H1 (cell line): ENCODE results near the gene GJB4. TPM values are rescaled to one million over a fixed set of nuclear protein-coding genes. Genes with fewer than 3 reads are reported as not detected.

Experiments used
- CTCF ChIA-PET: fragments of 300-600 bp; sonication (Branson Sonifier 250); formaldehyde crosslinking; loops from one replicate; lab custom pipeline; 2021; ENCODE audit not compliant: partially characterized antibody; lab: Charles Lee
- POLR2A ChIA-PET: fragments of 300-600 bp; sonication (Branson Sonifier 250); formaldehyde crosslinking; loops from one replicate; lab custom pipeline; 2021; ENCODE audit warnings: inconsistent platforms; ENCODE audit not compliant: partially characterized antibody; lab: Charles Lee
- DNase-seq, 2 experiments: peaks; one replicate each; pipeline versions ENCODE4 v3.0.0 to v3.0.0-alpha.2; 2010 to 2022; ENCODE audit warnings: low spot score in 2 of 2, low read depth in 1 of 2, mixed read lengths in 1 of 2
- FAIRE-seq: peaks from 2 replicates; lab custom pipeline; 2011; peaks lifted over from hg19 to GRCh38; lab: Jason Lieb, UNC
- H2AFZ ChIP-seq: 2 replicates; pipeline ENCODE4 v1.8.1; 2012; ENCODE audit warnings: low read length, inconsistent platforms
- H2AK5ac ChIP-seq: 2 replicates; pipeline ENCODE4 v1.6.1; 2013; ENCODE audit warnings: low read depth, low read length
- H2BK120ac ChIP-seq: replicated peaks from 2 replicates; pipeline ENCODE3; 2013; ENCODE audit warnings: low read depth, low read length, inconsistent platforms
- H2BK12ac ChIP-seq: 2 replicates; pipeline ENCODE4 v1.6.1; 2013; ENCODE audit warnings: low read depth, low read length
- H2BK15ac ChIP-seq: 2 replicates; pipeline ENCODE4 v1.6.1; 2013; ENCODE audit warnings: low read length
- H2BK20ac ChIP-seq: 2 replicates; pipeline ENCODE4 v1.6.1; 2013; ENCODE audit warnings: low read length
- H2BK5ac ChIP-seq: 2 replicates; pipeline ENCODE4 v1.6.1; 2013; ENCODE audit warnings: low read depth, low read length
- H3K14ac ChIP-seq: 2 replicates; pipeline ENCODE4 v1.6.1; 2013; ENCODE audit warnings: inconsistent platforms; ENCODE audit not compliant: insufficient read length
- H3K18ac ChIP-seq: 2 replicates; pipeline ENCODE4 v1.6.1; 2013; ENCODE audit warnings: low read length; ENCODE audit errors: extremely low read depth
- H3K23ac ChIP-seq: 2 replicates; pipeline ENCODE4 v1.6.1; 2013; ENCODE audit warnings: inconsistent platforms; ENCODE audit not compliant: insufficient read length
- H3K23me2 ChIP-seq: 2 replicates; pipeline ENCODE4 v1.6.1; 2013; ENCODE audit warnings: low read depth, low read length
- H3K27ac ChIP-seq: 2 replicates; pipeline ENCODE4 v1.6.1; 2011; ENCODE audit warnings: low read depth, low read length, inconsistent platforms
- H3K27me3 ChIP-seq, 4 experiments: replicated peaks in 1 of 4; 1 replicate in 1 of 4; 2 replicates in 3 of 4; pipeline versions ENCODE4 v1.6.1 to v1.8.1; 2011 to 2013; ENCODE audit warnings: low read length in 3 of 4, mild to moderate bottlenecking in 3 of 4, inconsistent platforms in 2 of 4, mixed read lengths in 2 of 4, moderate library complexity in 1 of 4; ENCODE audit not compliant: control insufficient read depth in 3 of 4, insufficient read depth in 3 of 4; ENCODE audit errors: extremely low read depth in 1 of 4
- H3K36me3 ChIP-seq, 4 experiments: 2 replicates each; pipeline versions ENCODE4 v1.6.1 to v1.8.1; 2011 to 2013; ENCODE audit warnings: mild to moderate bottlenecking in 4 of 4, low read length in 3 of 4, moderate library complexity in 2 of 4, control low read depth in 1 of 4, inconsistent platforms in 1 of 4; ENCODE audit not compliant: insufficient read depth in 4 of 4, control insufficient read depth in 2 of 4
- H3K4ac ChIP-seq: replicated peaks from 2 replicates; pipeline ENCODE3; 2013; ENCODE audit warnings: low read length, low read depth, mixed read lengths, inconsistent platforms; ENCODE audit not compliant: insufficient read length
- H3K4me1 ChIP-seq, 4 experiments: replicated peaks in 1 of 4; 1 replicate in 1 of 4; 2 replicates in 3 of 4; pipeline versions ENCODE4 v1.6.1 to v1.8.1; 2011 to 2013; ENCODE audit warnings: low read length in 3 of 4, inconsistent platforms in 2 of 4, mixed read lengths in 1 of 4; ENCODE audit not compliant: insufficient read depth in 4 of 4, control insufficient read depth in 3 of 4
- H3K4me2 ChIP-seq, 2 experiments: 2 replicates each; pipeline versions ENCODE4 v1.6.1 to v1.8.1; 2011 to 2013; ENCODE audit warnings: low read depth in 2 of 2, low read length in 2 of 2, control low read depth in 1 of 2, inconsistent platforms in 1 of 2, mild to moderate bottlenecking in 1 of 2; ENCODE audit not compliant: insufficient read depth in 1 of 2
- H3K4me3 ChIP-seq, 4 experiments: fragments of 200-600, 300-600 bp in 1 of 4; sonication (generic), shearing (Covaris generic), sonication (Bioruptor Twin) in 1 of 4; 2 replicates each; pipeline versions ENCODE4 v1.5.1 to v1.8.1; 2011 to 2016; ENCODE audit warnings: low read length in 4 of 4, low read depth in 3 of 4, control low read depth in 2 of 4, inconsistent platforms in 2 of 4, mild to moderate bottlenecking in 2 of 4, mixed read lengths in 1 of 4, moderate library complexity in 1 of 4; ENCODE audit not compliant: insufficient read depth in 2 of 4; ENCODE audit errors: extremely low read depth in 1 of 4
- H3K56ac ChIP-seq: replicated peaks from 2 replicates; pipeline ENCODE3; 2013; ENCODE audit warnings: low read depth, mild to moderate bottlenecking, mixed read lengths, low read length, inconsistent platforms; ENCODE audit not compliant: insufficient read length
- H3K79me1 ChIP-seq: 2 replicates; pipeline ENCODE4 v1.6.1; 2013; ENCODE audit warnings: low read depth, low read length, control low read depth
- H3K79me2 ChIP-seq, 2 experiments: 2 replicates each; pipeline versions ENCODE4 v1.6.1 to v1.8.1; 2012 to 2013; ENCODE audit warnings: low read length in 2 of 2, mild to moderate bottlenecking in 2 of 2, inconsistent platforms in 1 of 2; ENCODE audit not compliant: insufficient read depth in 2 of 2, control insufficient read depth in 1 of 2
- H3K9ac ChIP-seq, 4 experiments: replicated peaks in 1 of 4; 1 replicate in 1 of 4; 2 replicates in 3 of 4; pipeline versions ENCODE4 v1.6.1 to v1.8.1; 2011 to 2013; ENCODE audit warnings: low read depth in 3 of 4, low read length in 3 of 4, control low read depth in 2 of 4, mild to moderate bottlenecking in 2 of 4, moderate library complexity in 2 of 4, inconsistent platforms in 1 of 4; ENCODE audit errors: extremely low read depth in 1 of 4
- H3K9me3 ChIP-seq, 2 experiments: 2 replicates each; pipeline versions ENCODE4 v1.6.1 to v1.8.1; 2012 to 2013; ENCODE audit warnings: mild to moderate bottlenecking in 2 of 2, moderate library complexity in 2 of 2, control low read depth in 1 of 2, inconsistent platforms in 1 of 2, low read depth in 1 of 2, low read length in 1 of 2, mixed read lengths in 1 of 2; ENCODE audit not compliant: insufficient read depth in 2 of 2
- H4K20me1 ChIP-seq, 2 experiments: replicated peaks in 1 of 2; 2 replicates each; pipeline versions ENCODE3 to v1.8.1; 2011 to 2013; ENCODE audit warnings: inconsistent platforms in 2 of 2, low read length in 2 of 2, mild to moderate bottlenecking in 1 of 2; ENCODE audit not compliant: insufficient read depth in 2 of 2, control insufficient read depth in 1 of 2
- H4K5ac ChIP-seq: 2 replicates; pipeline ENCODE4 v1.6.1; 2013; ENCODE audit warnings: low read length, low read depth, mixed read lengths, inconsistent platforms; ENCODE audit not compliant: insufficient read length
- H4K8ac ChIP-seq: 2 replicates; pipeline ENCODE4 v1.8.0; 2013; ENCODE audit warnings: mild to moderate bottlenecking, moderate library complexity, low read length, inconsistent platforms; ENCODE audit not compliant: insufficient read depth; ENCODE audit errors: extremely low read depth
- H4K91ac ChIP-seq: replicated peaks from 2 replicates; pipeline ENCODE3; 2013; ENCODE audit warnings: low read length, mixed read lengths, inconsistent platforms; ENCODE audit not compliant: insufficient read length
- SIN3A ChIP-seq, 2 experiments: IDR thresholded peaks in 1 of 2; conservative IDR thresholded peaks in 1 of 2; 2 replicates each; pipeline ENCODE4 v1.6.1; 2011 to 2012; ENCODE audit warnings: low read length in 2 of 2, improper control_type of control experiment in 1 of 2, low read depth in 1 of 2, mild to moderate bottlenecking in 1 of 2
- SUZ12 ChIP-seq: fragments of 200-600 bp; sonication (generic); IDR thresholded peaks from 2 replicates; pipeline ENCODE4 v1.6.1; 2012; ENCODE audit warnings: mild to moderate bottlenecking, inconsistent platforms, low read length, moderate library complexity, mixed read lengths
- WGBS, 2 experiments: shearing (Covaris generic) in 1 of 2; methylation state at CpG; one replicate each; pipeline versions ENCODE4 v1.1.6 to v1.1.7; 2013 to 2015; ENCODE audit warnings: low lambda C conversion rate in 2 of 2, mixed read lengths in 2 of 2, inconsistent platforms in 1 of 2, low coverage in 1 of 2, missing lambda C conversion rate in 1 of 2; ENCODE audit not compliant: insufficient replicate concordance in 2 of 2, insufficient coverage in 1 of 2, insufficient read length in 1 of 2; ENCODE audit errors: extremely low coverage in 1 of 2, missing lambda C conversion rate in 1 of 2; 5-methylcytosine and 5-hydroxymethylcytosine counted together
- polyA plus RNA-seq, 7 experiments: library from polyadenylated mRNA; depleted of rRNA in 3 of 7; stranded (reverse) in 5 of 7; unstranded in 2 of 7; fragments of >200 nt in 5 of 7; fragments of 200-250 nt in 2 of 7; gene quantifications; 1 replicate in 5 of 7; 2 replicates in 1 of 7; 4 replicates in 1 of 7; pipeline versions ENCODE4 v1.2.1 to v1.2.3, GENCODE V29; 2011 to 2013; ENCODE audit warnings: missing spikeins in 2 of 7, mixed read lengths in 2 of 7
- total RNA-seq: library from RNA; stranded (reverse); fragmentation: NEBNext Ultra II Directional; extraction: Animal tissue kit (Norgen Biotek cat#: 25700); gene quantifications from 2 replicates; pipeline ENCODE4 v1.2.1, GENCODE V29; 2021

The GJB4 gene
- total and polyA plus RNA-seq, 2 of the 8 experiments (the other 6 are each of a cell fraction or from before 2014, with no cell fraction given), result 0.20 to 0.41 TPM

DNA sequence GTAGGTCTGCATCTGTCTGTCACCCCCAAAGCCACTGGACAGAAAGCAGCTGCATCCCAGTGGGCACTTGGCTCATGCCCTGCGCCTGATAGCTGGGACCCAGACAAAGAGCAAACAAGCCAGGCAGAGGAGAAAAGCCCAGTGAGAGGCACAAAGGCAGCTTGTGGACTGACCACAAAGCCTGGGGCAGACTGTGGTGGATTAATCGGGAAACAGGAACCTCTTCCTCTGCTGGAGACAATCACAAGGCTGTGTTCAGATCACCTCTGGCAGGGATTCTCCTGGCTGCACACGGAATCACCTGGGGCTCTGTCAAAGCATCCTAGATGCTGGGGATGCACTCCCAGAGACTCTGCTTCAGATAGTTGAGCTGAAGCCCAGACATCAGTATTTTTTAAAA, 19.9 kb upstream of the GJB4 start:
- Histone ChIP-seq H4K91ac (no peak overlapping the region), H3K56ac (no peak overlapping the region), H3K14ac (no peak overlapping the region), H2BK5ac (no peak overlapping the region), H2BK120ac (no peak overlapping the region), H3K23me2 (no peaks in the 10 kb centered on the region; the same call in 1 of the 2 replicates), H3K79me2 (no peaks in the 10 kb centered on the region), H3K4me1 (peaks cover 0 to 5% (median 1%) of the 10 kb centered on the region in 4 experiments; a peak in 5 of 7 replicates), H3K18ac (no peak overlapping the region), H4K20me1 (no peaks in the 10 kb centered on the region), H3K4me2 (no peak overlapping the region), H3K27me3 (peaks cover 0 to 13% (median 5%) of the 10 kb centered on the region in 4 experiments; a peak in 5 of 7 replicates), H4K8ac (no peak overlapping the region), H3K9ac (no peak overlapping the region), H3K27ac (no peak overlapping the region), H2BK15ac (no peak overlapping the region), H3K23ac (no peak overlapping the region), H3K9me3 (no peaks in the 10 kb centered on the region), H2BK20ac (no peak overlapping the region), H2BK12ac (no peak overlapping the region), H2AFZ (no peak overlapping the region), H3K36me3 (no peaks in the 10 kb centered on the region), H3K4ac (no peak overlapping the region), H3K4me3 (no peak overlapping the region), H4K5ac (no peak overlapping the region), H3K79me1 (no peaks in the 10 kb centered on the region), H2AK5ac (no peak overlapping the region)
- no peak for TF ChIP-seq SIN3A (conservative IDR thresholded peaks at IDR 0.05 in 1 of 2, IDR thresholded peaks at IDR 0.05 in 1 of 2; ENCODE audit: low read depth in 1 of 2, low read length in 2 of 2)
- TF ChIP-seq SUZ12, result no peak
- ChIA-PET POLR2A (interaction anchor here (1.3 kb wide), 1 partner anchor 18 kb away, joined by 3 read pairs; no protein-coding TSS in a partner anchor), CTCF (interaction anchor here (0.8 to 2.3 kb wide), 10 partner anchors 11 to 279 kb away, joined by 3 to 9 read pairs (median 4); no protein-coding TSS in a partner anchor)
- FAIRE-seq, result no peak
- WGBS, 2 experiments, result 71% methylated on average over 3 of the region's 3 CpGs; no CpG with 5 or more reads in 1 of the 2 experiments
- no peak for DNase-seq
